CD14-positive monocyte (primary cell): ENCODE data around the gene DIPK1A. TPM values are rescaled to one million over a fixed set of nuclear protein-coding genes. Genes with fewer than 3 reads are reported as not detected.

Experiments used
- DNase-seq, 3 donors: peaks; one replicate each; pipeline ENCODE4 v3.0.0-alpha.2; 2011 to 2022
- H2AFZ ChIP-seq: 2 replicates; pipeline ENCODE4 v1.6.0; 2012; ENCODE audit warnings: mild to moderate bottlenecking, low read depth, low read length, inconsistent platforms; ENCODE audit not compliant: insufficient read depth, poor library complexity, severe bottlenecking
- H3K27ac ChIP-seq, 2 donors: 1 replicate in 1 of 2; 2 replicates in 1 of 2; pipeline ENCODE4 v1.5.1; 2012 to 2013; ENCODE audit warnings: low read length in 2 of 2, control low read depth in 1 of 2, inconsistent platforms in 1 of 2, low read depth in 1 of 2, mild to moderate bottlenecking in 1 of 2
- H3K27me3 ChIP-seq, 2 donors: one replicate each; pipeline versions ENCODE4 v1.6.0 to v1.6.1; 2011 to 2013; ENCODE audit warnings: low read length in 2 of 2; ENCODE audit not compliant: control insufficient read depth in 2 of 2, insufficient read depth in 2 of 2
- H3K36me3 ChIP-seq, 2 donors: replicated peaks in 1 of 2; 1 replicate in 1 of 2; 2 replicates in 1 of 2; pipeline versions ENCODE4 v1.5.1 to v1.6.1; 2012 to 2013; ENCODE audit warnings: low read length in 2 of 2, control low read depth in 1 of 2, inconsistent platforms in 1 of 2, mild to moderate bottlenecking in 1 of 2; ENCODE audit not compliant: insufficient read depth in 2 of 2, control insufficient read depth in 1 of 2
- H3K4me1 ChIP-seq, 2 donors: 1 replicate in 1 of 2; 2 replicates in 1 of 2; pipeline versions ENCODE4 v1.5.1 to v1.6.1; 2012 to 2013; ENCODE audit warnings: low read length in 2 of 2, control low read depth in 1 of 2, inconsistent platforms in 1 of 2, mild to moderate bottlenecking in 1 of 2, moderate library complexity in 1 of 2; ENCODE audit not compliant: insufficient read depth in 2 of 2, control insufficient read depth in 1 of 2
- H3K4me2 ChIP-seq: replicated peaks from 2 replicates; pipeline ENCODE3; 2012; ENCODE audit warnings: low read length, moderate library complexity, mild to moderate bottlenecking; ENCODE audit not compliant: poor library complexity, severe bottlenecking; ENCODE audit errors: extremely low read depth
- H3K4me3 ChIP-seq, 3 experiments: fragments of 200-600 bp in 1 of 3; sonication (generic) in 1 of 3; replicated peaks in 1 of 3; 1 replicate in 2 of 3; 2 replicates in 1 of 3; pipeline ENCODE4 v1.5.1; 2011 to 2013; ENCODE audit warnings: low read length in 3 of 3, mild to moderate bottlenecking in 3 of 3, control low read depth in 2 of 3, low read depth in 2 of 3, inconsistent platforms in 1 of 3, moderate library complexity in 1 of 3
- H3K79me2 ChIP-seq: 2 replicates; pipeline ENCODE4 v1.6.0; 2012; ENCODE audit warnings: mild to moderate bottlenecking, control low read depth, inconsistent platforms, low read length, moderate library complexity; ENCODE audit not compliant: insufficient read depth
- H3K9ac ChIP-seq: 2 replicates; pipeline ENCODE4 v1.6.0; 2017; ENCODE audit warnings: low read length, mild to moderate bottlenecking; ENCODE audit not compliant: insufficient read depth, poor library complexity, severe bottlenecking
- H3K9me3 ChIP-seq, 2 donors: replicated peaks in 1 of 2; 1 replicate in 1 of 2; 2 replicates in 1 of 2; pipeline versions ENCODE4 v1.5.1 to v1.6.1; 2012 to 2013; ENCODE audit warnings: low read length in 2 of 2, control low read depth in 1 of 2; ENCODE audit not compliant: control insufficient read depth in 1 of 2, insufficient read depth in 1 of 2
- H4K20me1 ChIP-seq: 2 replicates; pipeline ENCODE4 v1.6.0; 2012; ENCODE audit warnings: mild to moderate bottlenecking, low read length, control low read depth, moderate library complexity; ENCODE audit not compliant: insufficient read depth
- H3K27ac Mint-ChIP-seq, 7 donors: one replicate each; pipeline ENCODE4 v1.8.0; 2020; ENCODE audit warnings: mild to moderate bottlenecking in 7 of 7, mixed read lengths in 7 of 7, moderate library complexity in 6 of 7, inconsistent platforms in 2 of 7
- H3K27me3 Mint-ChIP-seq, 3 donors: one replicate each; pipeline ENCODE4 v1.8.0; 2021 to 2022; ENCODE audit warnings: low read depth in 3 of 3, mild to moderate bottlenecking in 3 of 3, mixed read lengths in 3 of 3, moderate library complexity in 3 of 3, inconsistent platforms in 1 of 3
- H3K36me3 Mint-ChIP-seq, 2 donors: one replicate each; pipeline ENCODE4 v1.8.0; 2020; ENCODE audit warnings: mixed read lengths in 2 of 2, inconsistent platforms in 1 of 2, mild to moderate bottlenecking in 1 of 2
- H3K4me1 Mint-ChIP-seq: one replicate; pipeline ENCODE4 v1.8.0; 2020; ENCODE audit warnings: mild to moderate bottlenecking, mixed read lengths
- H3K4me3 Mint-ChIP-seq, 2 donors: one replicate each; pipeline ENCODE4 v1.8.0; 2020; ENCODE audit warnings: mild to moderate bottlenecking in 2 of 2, mixed read lengths in 2 of 2, moderate library complexity in 1 of 2
- H3K9me3 Mint-ChIP-seq, 7 donors: one replicate each; pipeline ENCODE4 v1.8.0; 2020 to 2022; ENCODE audit warnings: mixed read lengths in 7 of 7, mild to moderate bottlenecking in 6 of 7, moderate library complexity in 6 of 7, inconsistent platforms in 2 of 7
- WGBS: methylation state at CpG from one replicate; pipeline ENCODE4 v1.1.5; 2013; ENCODE audit warnings: missing lambda C conversion rate; ENCODE audit not compliant: insufficient coverage; 5-methylcytosine and 5-hydroxymethylcytosine counted together
- intact Hi-C, 2 donors: fragments of 100-400 bp; cut with micrococcal nuclease; formaldehyde crosslinking; loops; one replicate each; pipeline versions ENCODE4 v1.15.0 to v1.15.1; 2023
- polyA plus RNA-seq, 3 donors: library from polyadenylated mRNA; depleted of rRNA in 1 of 3; unstranded in 2 of 3; stranded (reverse) in 1 of 3; fragments of 300-500 nt in 2 of 3; fragments of >200 nt in 1 of 3; fragmentation: Illumina TruSeq in 2 of 3; gene quantifications; 1 replicate in 2 of 3; 2 replicates in 1 of 3; pipeline ENCODE4 v1.2.3, GENCODE V29; 2012 to 2021
- TF ChIP-seq, protein P1 (sequence below): fragments of 200-600 bp; IDR thresholded peaks from one replicate; pipeline ENCODE4 v1.8.0; 2022; ENCODE audit warnings: antibody characterized with exemption, mild to moderate bottlenecking

The DIPK1A gene
- polyA plus RNA-seq, 3 donors = 0.45 to 1.4 (median 0.83) TPM

- no peak overlapping the region for H3K4me3 ChIP-seq
- no peak overlapping the region for H3K4me2 ChIP-seq
- no peaks in the 10 kb centered on the region for H3K4me1 Mint-ChIP-seq
These were observed 115.4 kb downstream of the DIPK1A start for GRCh38 chr1:92845908-92846307.

DNA sequence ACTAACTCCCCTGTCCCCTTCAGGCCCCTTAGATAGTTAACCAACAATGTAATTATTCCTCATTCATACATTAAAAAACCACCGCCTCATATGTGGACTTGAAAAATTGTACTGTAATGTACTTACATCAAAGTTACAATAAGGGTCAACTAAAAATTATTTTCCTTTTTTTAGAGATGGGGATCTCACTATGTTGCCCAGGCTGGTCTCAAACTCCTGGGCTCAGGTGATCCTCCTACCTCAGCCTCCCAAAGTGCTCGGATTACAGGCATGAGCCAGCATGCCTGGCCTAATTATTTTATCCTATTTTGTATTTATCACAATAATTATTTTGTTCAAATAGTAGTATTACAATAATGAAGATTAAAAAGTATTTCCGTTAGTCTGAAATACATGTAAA is 116.8 kb downstream of the DIPK1A start:
- Histone ChIP-seq H3K79me2 (peaks cover 12% of the 10 kb centered on the region), H3K9ac (no peak overlapping the region), H4K20me1 (peaks cover 24% of the 10 kb centered on the region), H3K4me3 (no peak overlapping the region), H3K27ac (no peak overlapping the region), H3K9me3 (no peaks in the 10 kb centered on the region), H3K4me2 (no peak overlapping the region), H3K4me1 (no peaks in the 10 kb centered on the region), H3K27me3 (no peaks in the 10 kb centered on the region), H2AFZ (no peak overlapping the region), H3K36me3 (peaks cover 47 to 50% of the 10 kb centered on the region in 2 donors)
- Mint-ChIP-seq H3K4me1 (no peaks in the 10 kb centered on the region), H3K9me3 (peaks cover 0 to 3% (median 0%) of the 10 kb centered on the region in 7 donors), H3K27me3 (no peaks in the 10 kb centered on the region), H3K4me3 (no peak overlapping the region), H3K36me3 (peaks cover 44 to 51% of the 10 kb centered on the region in 2 donors), H3K27ac (peak overlapping the region in 1 of 7 donors; percentile 56)
- TF ChIP-seq, protein P1, sequence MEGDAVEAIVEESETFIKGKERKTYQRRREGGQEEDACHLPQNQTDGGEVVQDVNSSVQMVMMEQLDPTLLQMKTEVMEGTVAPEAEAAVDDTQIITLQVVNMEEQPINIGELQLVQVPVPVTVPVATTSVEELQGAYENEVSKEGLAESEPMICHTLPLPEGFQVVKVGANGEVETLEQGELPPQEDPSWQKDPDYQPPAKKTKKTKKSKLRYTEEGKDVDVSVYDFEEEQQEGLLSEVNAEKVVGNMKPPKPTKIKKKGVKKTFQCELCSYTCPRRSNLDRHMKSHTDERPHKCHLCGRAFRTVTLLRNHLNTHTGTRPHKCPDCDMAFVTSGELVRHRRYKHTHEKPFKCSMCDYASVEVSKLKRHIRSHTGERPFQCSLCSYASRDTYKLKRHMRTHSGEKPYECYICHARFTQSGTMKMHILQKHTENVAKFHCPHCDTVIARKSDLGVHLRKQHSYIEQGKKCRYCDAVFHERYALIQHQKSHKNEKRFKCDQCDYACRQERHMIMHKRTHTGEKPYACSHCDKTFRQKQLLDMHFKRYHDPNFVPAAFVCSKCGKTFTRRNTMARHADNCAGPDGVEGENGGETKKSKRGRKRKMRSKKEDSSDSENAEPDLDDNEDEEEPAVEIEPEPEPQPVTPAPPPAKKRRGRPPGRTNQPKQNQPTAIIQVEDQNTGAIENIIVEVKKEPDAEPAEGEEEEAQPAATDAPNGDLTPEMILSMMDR = no peak
- no peak for DNase-seq
- intact Hi-C loops = no loop called here
- no CpG with 5 or more reads among the region's 3 CpGs for WGBS

More at GRCh38 chr1:92845908-92846307, 115.4 kb downstream of the DIPK1A start:
- TF ChIP-seq, protein P1 = no peak
- intact Hi-C loops = no loop called here
- peaks cover 0 to 3% (median 0%) of the 10 kb centered on the region in 7 donors for H3K9me3 Mint-ChIP-seq
- H3K27me3 ChIP-seq = no peaks in the 10 kb centered on the region
- H3K4me1 ChIP-seq = no peaks in the 10 kb centered on the region
- H3K4me3 Mint-ChIP-seq = no peak overlapping the region
- H3K36me3 ChIP-seq = peaks cover 33 to 35% of the 10 kb centered on the region in 2 donors
- H3K79me2 ChIP-seq = no peaks in the 10 kb centered on the region
- DNase-seq = no peak
- H3K9ac ChIP-seq = no peak overlapping the region
- peaks cover 9% of the 10 kb centered on the region for H4K20me1 ChIP-seq
- H3K27me3 Mint-ChIP-seq = no peaks in the 10 kb centered on the region
- H3K27ac ChIP-seq = no peak overlapping the region
- no CpG with 5 or more reads among the region's 3 CpGs for WGBS
- H3K36me3 Mint-ChIP-seq = peaks cover 31 to 39% of the 10 kb centered on the region in 2 donors
- no peak overlapping the region for H3K27ac Mint-ChIP-seq
- no peak overlapping the region for H2AFZ ChIP-seq
- no peaks in the 10 kb centered on the region for H3K9me3 ChIP-seq
